GM18511 (cell line): ENCODE data around the gene ARMC9.
A peak's percentile ranks its signal among the peaks of the same experiment; 100 is the strongest.
"Not testable (repeated sequence)": the region's sequence is repeated elsewhere in the genome, so short reads cannot be mapped to it uniquely, and the experiment has no call there.

Experiments
- ATAC-seq: cut with Tn5 transposase; IDR thresholded peaks from one replicate; pipeline ENCODE4 v1.9.1; 2021; ENCODE audit warnings: mild to moderate bottlenecking, moderate library complexity; ENCODE audit not compliant: unreplicated experiment

Gene ARMC9

DNA sequence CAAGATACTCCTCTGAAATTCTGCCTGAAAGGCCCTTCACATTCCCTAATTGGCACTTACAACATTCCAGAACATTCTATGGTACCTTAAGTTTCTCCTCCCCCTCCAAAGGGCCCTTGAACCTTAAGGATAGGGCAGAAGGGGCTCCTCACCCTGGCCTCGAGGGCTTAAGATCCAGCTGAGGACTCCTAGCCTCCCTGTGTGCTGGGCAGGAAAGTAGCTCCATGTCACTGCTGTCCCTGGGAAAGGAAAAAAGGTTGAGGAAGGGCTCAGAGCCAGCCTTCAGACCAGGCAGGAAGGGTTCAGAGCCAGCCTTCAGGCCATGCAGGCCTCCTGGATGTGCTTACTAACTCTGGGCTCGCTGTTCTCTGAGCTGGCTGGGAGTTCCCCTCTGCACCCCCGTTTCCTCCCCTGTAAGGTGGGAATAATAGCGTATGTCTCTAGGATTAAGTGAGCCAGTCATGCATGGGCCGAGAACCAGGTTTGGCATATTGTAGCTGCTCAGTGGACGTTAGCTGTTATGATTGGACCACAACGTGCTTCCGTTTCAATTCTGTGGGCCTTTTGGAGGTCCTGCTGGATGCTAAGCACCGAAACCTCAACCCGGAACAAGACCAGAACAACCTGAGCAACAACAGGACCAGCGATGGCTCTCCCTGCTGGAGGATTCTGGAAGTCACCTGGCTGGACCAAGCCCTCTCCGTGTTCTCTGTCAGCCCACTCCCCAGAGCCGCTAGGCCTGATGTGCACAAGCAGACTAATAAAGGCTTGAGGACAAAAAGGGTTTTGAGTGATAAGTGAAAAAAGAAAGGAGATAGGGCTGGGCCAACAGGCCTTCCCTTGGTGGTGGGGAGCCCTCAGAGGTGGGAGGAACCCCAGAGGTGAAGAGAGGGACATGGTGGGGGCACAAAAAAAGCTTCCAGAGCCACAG is 196.0 kb downstream of the ARMC9 start:
- peak; percentile 52 for ATAC-seq

DNA sequence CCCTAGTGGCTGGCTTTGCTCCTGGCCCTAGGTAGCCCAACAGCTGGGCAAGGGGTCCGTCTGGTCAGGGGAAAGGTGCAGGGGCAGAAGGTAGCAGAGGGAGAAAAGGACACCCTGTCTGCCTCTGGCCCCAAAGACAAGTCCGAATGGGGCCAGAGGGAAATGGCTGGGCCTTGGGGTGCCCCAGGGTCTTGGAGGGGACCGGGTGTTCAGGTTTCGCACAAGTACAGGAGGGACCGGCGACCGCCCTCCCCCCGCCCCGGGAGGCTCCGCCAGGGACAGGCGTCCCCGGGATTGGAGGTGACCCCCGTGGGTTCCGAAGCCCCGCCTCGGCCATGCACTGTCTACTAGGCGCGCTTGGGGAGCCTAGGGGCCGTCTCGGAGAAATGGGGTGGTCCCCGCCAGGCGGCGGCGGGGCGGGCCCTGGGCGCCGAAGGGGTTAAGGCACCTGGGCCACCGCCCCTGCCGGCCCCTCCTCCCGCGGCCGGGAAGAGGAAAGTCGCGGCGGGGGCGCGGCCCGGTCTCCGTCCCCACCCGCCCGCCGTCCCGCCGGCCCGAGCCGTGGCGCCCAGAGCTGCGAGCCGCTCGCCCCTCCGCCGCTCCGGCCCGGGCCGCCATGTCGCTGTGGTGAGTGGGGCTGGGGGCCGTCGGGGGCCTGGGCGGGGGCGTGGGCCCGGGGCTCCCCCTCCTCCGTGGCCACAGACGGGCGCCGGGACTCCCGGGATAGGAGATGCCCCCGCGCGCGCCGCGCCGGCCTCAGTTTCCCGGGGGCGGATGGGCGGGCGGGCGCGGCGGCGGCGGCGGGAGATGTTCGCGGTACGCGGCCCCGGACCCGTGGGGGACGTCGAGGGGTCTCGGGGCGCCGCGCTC is 197.0 kb downstream of the ARMC9 start, which contains the start of gene B3GNT7:
TSS of gene B3GNT7 (plus strand) at position 523 of the 870 bp plus-strand sequence. CDS start at position 617, 94 bp downstream.
- no peak for ATAC-seq

DNA sequence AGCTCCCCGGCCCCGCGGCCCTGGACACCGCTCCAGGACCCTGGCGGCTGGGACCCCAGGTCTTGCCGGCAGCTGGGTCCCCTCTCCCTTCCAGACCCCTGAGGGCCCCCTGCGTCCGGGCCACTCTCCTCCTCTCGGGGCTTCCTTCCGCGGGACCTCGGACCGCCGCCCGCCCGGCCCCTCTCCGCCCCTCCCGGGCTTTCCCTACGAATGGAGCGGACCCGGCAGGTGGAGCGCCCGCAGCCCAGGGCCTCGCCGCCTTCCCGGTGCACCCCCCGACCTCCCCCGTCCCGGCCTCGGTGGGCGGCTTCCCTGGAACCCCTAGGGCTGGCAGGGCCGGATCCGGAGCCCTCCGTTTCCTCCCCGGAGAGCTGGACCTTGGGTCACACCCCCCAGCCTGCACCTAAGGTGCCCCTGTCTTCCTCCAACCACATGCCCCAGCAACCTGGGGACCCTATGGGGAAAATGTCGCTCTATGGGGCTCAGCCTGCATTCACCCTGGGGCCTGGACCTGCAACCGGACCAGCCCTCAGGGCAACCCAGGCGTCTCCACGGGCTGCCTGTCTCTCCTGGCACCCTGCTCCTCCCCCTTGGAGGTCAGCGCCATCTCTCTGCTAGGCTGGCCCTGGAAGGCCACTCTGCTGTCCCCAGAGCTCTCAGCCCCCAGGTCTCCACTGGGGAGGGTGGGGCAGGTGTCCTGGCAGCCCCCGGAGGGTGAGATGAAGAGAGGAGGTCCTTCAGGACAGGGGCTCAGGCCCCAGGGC is 197.8 kb downstream of the ARMC9 start:
- ATAC-seq = no peak

DNA sequence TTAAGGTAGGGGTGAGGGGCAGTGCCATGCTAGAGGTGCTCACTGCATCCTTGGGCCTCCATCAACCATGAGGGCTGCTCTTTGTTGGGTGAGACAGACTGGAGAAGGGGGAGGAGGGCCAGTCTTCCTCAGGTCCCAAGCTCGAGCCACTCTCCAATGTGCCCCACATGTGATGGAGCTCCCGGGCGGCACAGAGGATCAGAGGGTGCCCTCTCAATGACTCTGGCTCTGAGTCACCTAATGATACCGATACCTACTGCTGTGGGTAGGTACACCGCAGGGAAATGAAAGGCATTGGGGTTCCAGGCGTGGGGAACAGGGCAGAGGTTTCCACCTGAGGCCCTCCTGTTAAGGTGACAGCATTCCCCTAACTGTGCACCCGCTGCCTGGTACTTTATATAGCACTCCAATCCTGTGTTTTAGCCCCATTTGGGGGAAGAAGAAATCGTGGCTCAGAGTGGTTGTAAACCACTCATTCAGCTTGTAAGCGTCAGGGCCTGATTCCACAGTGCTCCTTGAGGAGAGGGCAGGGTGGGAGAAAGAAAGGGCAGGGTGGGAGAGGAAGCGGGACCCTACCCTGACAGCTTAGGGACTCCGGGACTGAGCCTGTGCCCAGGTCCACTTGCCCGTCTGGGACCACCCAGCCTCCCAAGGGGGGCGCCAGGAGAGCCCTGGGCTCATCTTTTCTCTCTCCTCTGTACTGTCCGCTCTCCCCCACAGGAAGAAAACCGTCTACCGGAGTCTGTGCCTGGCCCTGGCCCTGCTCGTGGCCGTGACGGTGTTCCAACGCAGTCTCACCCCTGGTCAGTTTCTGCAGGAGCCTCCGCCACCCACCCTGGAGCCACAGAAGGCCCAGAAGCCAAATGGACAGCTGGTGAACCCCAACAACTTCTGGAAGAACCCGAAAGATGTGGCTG is 198.8 kb downstream of the ARMC9 start:
- no peak for ATAC-seq

- ATAC-seq = no peak
Observed at GRCh38 chr2:231397928-231398294, 199.5 kb downstream of the ARMC9 start.

GRCh38 chr2:231398585-231398984 is 200.2 kb downstream of the ARMC9 start:
- ATAC-seq = no peak

DNA sequence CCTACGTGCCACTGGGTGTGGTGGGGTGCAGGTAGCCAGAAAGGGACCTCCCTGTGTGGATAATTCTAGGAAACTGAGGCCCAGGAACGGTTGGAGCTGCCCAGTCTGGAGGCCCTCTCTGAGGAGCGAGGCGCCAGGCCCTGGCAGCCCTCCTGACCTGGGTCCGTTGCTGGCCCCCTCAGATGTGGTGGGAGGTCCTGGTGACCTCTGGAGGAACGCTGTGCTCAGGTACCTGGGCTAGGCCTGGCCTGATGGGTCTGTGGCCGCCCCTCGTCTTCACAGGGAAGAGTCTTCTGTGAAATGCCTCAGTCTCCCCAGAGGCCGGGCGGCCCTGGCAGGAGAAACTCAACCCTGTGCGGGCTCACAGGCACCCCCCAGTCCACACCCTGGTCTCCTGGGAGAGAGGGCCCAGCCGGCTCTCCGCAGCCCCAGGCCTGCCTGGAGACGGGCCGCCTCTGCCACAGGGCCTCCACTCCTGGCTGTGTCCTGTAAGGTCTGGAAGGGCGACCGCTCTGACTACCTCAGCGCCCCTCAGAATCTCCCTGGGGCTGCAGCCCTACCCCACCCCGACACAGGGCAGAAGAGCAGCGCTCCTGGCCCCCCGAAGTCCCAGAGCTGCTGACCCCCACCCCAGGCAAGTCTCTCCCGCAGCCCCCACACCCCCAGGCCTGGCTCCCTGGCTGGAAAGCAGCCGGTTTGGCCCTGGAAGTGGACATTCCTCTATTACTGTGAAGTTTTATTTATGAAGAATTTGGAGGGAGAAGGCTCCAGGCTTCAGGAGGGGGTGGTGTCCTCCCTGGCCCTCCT is 200.8 kb downstream of the ARMC9 start:
- ATAC-seq = no peak

DNA sequence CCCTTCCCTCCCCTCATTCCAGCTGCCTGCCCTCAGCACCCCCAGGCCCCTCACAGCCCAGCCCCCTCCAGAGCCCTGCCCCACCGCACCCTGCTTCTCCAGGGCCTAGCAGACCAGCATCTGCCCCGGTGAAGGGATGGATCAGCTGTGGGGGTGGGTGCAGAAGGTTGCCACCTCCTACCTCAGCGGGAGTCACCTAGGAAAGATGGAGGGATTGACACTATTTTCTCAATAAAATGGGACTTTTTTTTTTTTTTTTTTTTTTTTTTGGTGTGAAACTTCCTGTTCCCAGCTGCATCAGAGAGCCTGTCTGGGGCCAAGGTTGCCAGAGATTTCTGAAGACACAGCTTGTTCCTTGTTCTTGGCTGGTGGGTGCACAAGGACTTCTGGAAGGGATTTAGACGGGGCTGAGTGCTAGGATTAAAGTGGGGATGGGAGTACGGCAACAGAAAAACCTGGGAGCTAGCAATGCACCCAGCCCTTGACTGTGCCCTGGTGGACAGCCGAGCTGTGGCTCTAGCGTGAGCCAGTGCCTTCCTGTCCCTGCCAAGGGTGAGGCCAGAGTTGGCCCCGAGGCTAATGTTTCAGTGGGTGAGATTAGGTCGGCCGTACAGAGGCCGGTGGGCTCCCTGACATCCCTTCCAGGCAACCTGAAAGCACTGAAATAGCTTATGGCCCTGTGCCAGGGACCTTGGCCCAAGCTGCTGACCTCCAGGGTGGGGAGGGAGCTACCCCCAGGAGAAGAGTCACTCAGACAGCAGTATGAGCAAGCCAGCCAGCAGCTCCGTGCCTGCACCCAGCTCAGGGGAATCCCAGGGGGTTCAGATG is 201.6 kb downstream of the ARMC9 start:
- ATAC-seq = no peak

DNA sequence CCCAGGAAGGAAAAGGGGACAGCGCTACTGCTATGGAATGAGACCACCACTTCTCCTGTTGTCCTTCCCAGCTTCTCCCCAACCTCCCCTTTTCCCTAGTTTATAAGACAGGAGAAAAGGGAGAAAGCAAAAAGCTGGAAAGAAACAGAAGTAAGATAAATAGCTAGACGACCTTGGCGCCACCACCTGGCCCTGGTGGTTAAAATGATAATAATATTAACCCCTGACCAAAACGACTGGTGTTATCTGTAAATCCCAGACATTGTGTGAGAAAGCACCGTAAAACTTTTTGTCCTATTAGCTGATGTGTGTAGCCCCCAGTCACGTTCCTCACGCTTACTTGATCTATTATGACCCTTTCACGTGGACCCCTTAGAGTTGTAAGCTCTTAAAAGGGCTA is 202.2 kb downstream of the ARMC9 start:
- ATAC-seq = not testable (repeated sequence)

DNA sequence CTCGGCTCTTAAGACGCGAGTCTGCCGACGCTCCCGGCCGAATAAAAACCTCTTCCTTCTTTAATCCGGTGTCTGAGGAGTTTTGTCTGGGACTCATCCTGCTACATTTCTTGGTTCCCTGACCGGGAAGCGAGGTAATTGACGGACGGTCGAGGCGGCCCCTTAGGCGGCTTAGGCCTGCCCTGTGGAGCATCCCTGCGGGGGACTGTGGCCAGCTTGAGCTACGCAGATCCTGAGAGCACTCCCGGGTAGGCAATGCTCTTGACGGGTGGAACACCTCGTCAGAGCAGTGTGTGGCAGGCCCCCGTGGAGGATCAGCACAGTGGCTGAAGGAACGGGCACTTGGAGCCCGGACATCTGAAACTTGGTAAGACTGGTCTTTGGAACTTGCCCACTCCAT is 202.7 kb downstream of the ARMC9 start:
- ATAC-seq = not testable (repeated sequence)

DNA sequence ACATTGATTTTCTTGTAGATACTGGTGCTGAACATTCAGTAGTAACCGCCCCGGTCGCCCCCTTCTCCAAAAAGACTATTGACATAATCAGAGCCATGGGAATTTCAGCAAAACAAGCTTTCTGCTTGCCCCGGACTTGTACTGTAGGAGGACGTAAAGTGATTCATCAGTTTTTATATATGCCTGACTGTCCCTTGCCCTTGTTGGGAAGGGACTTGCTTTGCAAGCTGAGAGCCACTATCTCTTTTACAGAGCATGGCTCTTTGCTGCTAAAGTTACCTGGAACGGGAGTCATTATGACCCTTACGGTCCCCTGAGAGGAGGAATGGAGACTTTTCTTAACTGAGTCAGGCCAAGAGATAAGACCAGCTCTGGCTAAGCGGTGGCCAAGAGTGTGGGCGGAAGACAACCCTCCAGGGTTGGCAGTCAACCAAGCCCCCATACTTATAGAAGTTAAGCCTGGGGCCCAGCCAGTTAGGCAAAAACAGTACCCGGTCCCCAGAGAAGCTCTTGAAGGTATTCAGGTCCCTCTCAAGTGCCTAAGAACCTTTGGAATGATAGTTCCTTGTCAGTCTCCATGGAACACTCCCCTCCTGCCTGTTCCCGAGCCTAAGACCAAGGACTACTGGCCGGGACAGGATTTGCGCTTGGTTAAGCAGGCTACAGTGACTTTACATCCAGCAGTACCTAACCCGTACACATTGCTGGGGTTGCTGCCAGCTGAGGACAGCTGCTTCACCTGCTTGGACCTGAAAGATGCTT is 205.2 kb downstream of the ARMC9 start:
- ATAC-seq = not testable (repeated sequence)

- ATAC-seq = not testable (repeated sequence)
Observed at GRCh38 chr2:231404183-231404578, 205.8 kb downstream of the ARMC9 start.

DNA sequence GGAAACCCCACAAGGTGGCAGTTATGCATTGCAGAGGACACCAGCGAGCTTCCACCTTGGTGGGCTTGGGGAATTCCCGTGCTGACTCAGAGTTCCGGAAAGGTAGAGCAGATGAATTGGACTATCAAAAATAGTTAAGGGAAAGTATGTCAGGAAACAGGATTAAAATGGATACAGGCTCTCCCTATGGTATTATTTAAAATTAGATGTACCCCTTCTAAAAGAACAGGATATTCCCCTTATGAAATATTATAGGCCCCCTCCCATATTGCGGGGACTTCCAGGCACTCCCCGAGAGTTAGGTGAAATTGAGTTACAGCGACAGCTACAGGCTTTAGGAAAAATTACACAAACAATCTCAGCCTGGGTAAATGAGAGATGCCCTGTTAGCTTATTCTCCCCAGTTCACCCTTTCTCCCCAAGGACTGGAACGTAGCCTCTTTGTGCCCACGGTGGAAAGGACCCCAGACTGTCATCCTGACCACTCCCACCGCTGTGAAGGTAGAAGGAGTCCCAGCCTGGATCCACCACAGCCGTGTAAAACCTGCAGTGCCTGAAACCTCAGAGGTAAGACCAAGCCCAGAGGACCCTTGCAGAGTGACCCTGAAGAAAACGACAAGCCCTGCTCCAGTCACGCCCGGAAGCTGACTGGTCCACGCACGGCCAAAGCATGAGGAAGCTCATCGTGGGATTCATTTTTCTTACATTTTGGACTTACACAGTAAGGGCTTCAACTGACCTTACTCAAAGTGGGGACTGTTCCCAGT is 207.4 kb downstream of the ARMC9 start:
- not testable (repeated sequence) for ATAC-seq

DNA sequence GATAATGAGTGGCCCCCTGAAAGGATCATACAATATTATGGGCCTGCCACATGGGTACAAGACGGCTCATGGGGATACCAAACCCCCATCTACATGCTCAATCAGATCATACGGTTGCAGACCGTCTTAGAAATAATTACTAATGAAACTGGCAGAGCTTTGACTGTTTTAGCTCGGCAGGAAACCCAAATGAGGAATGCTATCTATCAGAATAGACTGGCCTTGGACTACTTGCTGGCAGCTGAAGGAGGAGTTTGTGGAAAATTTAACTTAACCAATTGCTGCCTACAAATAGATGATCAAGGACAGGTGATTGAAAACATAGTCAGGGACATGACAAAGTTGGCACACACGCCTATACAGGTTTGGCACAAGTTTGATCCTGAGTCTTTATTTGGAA is 209.3 kb downstream of the ARMC9 start:
- ATAC-seq = not testable (repeated sequence)

DNA sequence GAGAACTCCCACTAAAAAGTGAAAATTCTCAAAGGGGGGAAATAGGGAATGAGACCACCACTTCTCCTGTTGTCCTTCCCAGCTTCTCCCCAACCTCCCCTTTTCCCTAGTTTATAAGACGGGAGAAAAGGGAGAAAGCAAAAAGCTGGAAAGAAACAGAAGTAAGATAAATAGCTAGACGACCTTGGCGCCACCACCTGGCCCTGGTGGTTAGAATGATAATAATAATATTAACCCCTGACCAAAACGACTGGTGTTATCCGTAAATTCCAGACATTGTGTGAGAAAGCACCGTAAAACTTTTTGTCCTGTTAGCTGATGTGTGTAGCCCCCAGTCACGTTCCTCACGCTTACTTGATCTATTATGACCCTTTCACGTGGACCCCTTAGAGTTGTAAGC is 209.9 kb downstream of the ARMC9 start:
- not testable (repeated sequence) for ATAC-seq

GRCh38 chr2:231409776-231410175 is 211.3 kb downstream of the ARMC9 start:
- no peak for ATAC-seq
